ENCODE results near the gene EIF4EBP3. TPM values are rescaled to one million over a fixed set of nuclear protein-coding genes. Genes with fewer than 3 reads are reported as not detected.

Gene EIF4EBP3
- total RNA-seq, 1 donor from 2014 or later = 9.2 TPM

GRCh38 chr5:140548791-140549190 lies 1.3 kb downstream of the EIF4EBP3 start:
- Mint-ChIP-seq H3K27ac (peak overlapping the region; percentile 31), H3K4me1 (ENCODE audit: low read depth) (peaks cover 27% of the 10 kb centered on the region), H3K4me3 (ENCODE audit: low read depth) (no peak overlapping the region), H3K27me3 (ENCODE audit: low read depth) (no peaks in the 10 kb centered on the region), H3K36me3 (ENCODE audit: low read depth) (peaks cover 59% of the 10 kb centered on the region), H3K9me3 (no peaks in the 10 kb centered on the region)
- intact Hi-C loops (cut with micrococcal nuclease) = no loop called here
- no peak for DNase-seq (ENCODE audit: low spot score)

GRCh38 chr5:140549237-140550144 lies 2.0 kb downstream of the EIF4EBP3 start:
- H3K9me3 Mint-ChIP-seq = no peaks in the 10 kb centered on the region
- H3K27ac Mint-ChIP-seq = peak overlapping the region; percentile 42
- intact Hi-C loops (cut with micrococcal nuclease) = no loop called here
- peaks cover 57% of the 10 kb centered on the region for H3K36me3 Mint-ChIP-seq (ENCODE audit: low read depth)
- DNase-seq (ENCODE audit: low spot score) = no peak
- H3K27me3 Mint-ChIP-seq (ENCODE audit: low read depth) = no peaks in the 10 kb centered on the region
- H3K4me1 Mint-ChIP-seq (ENCODE audit: low read depth) = peaks cover 34% of the 10 kb centered on the region
- H3K4me3 Mint-ChIP-seq (ENCODE audit: low read depth) = peak overlapping the region; percentile 33

GRCh38 chr5:140550147-140551079 lies 3.0 kb downstream of the EIF4EBP3 start:
- intact Hi-C loops (cut with micrococcal nuclease) = no loop called here
- Mint-ChIP-seq H3K27me3 (ENCODE audit: low read depth) (no peaks in the 10 kb centered on the region), H3K36me3 (ENCODE audit: low read depth) (peaks cover 56% of the 10 kb centered on the region), H3K27ac (peak overlapping the region; percentile 34), H3K9me3 (no peaks in the 10 kb centered on the region), H3K4me1 (ENCODE audit: low read depth) (peaks cover 38% of the 10 kb centered on the region), H3K4me3 (ENCODE audit: low read depth) (no peak overlapping the region)
- DNase-seq (ENCODE audit: low spot score) = no peak

GRCh38 chr5:140551872-140552271 lies 4.4 kb downstream of the EIF4EBP3 start:
- DNase-seq (ENCODE audit: low spot score) = no peak
- intact Hi-C loops (cut with micrococcal nuclease) = no loop called here
- Mint-ChIP-seq H3K4me1 (ENCODE audit: low read depth) (peaks cover 51% of the 10 kb centered on the region), H3K9me3 (no peaks in the 10 kb centered on the region), H3K4me3 (ENCODE audit: low read depth) (no peak overlapping the region), H3K27ac (no peak overlapping the region), H3K36me3 (ENCODE audit: low read depth) (peaks cover 67% of the 10 kb centered on the region), H3K27me3 (ENCODE audit: low read depth) (no peaks in the 10 kb centered on the region)

GRCh38 chr5:140553657-140554056 lies 6.2 kb downstream of the EIF4EBP3 start:
- H3K4me1 Mint-ChIP-seq (ENCODE audit: low read depth) = peaks cover 51% of the 10 kb centered on the region
- H3K36me3 Mint-ChIP-seq (ENCODE audit: low read depth) = peaks cover 64% of the 10 kb centered on the region
- H3K27me3 Mint-ChIP-seq (ENCODE audit: low read depth) = no peaks in the 10 kb centered on the region
- intact Hi-C loops (cut with micrococcal nuclease) = loop anchor here (1.0 kb wide), 1 partner anchor 19 kb away; no protein-coding TSS in a partner anchor
- DNase-seq (ENCODE audit: low spot score) = no peak
- H3K4me3 Mint-ChIP-seq (ENCODE audit: low read depth) = peak overlapping the region; percentile 4
- H3K9me3 Mint-ChIP-seq = no peaks in the 10 kb centered on the region
- H3K27ac Mint-ChIP-seq = peak overlapping the region; percentile 92

- no peaks in the 10 kb centered on the region for H3K27me3 Mint-ChIP-seq (ENCODE audit: low read depth)
- peaks cover 49% of the 10 kb centered on the region for H3K4me1 Mint-ChIP-seq (ENCODE audit: low read depth)
- intact Hi-C loops (cut with micrococcal nuclease) = loop anchor here (1.0 kb wide), 1 partner anchor 20 kb away; no protein-coding TSS in a partner anchor
- H3K4me3 Mint-ChIP-seq (ENCODE audit: low read depth) = peak overlapping the region; percentile 40
- H3K27ac Mint-ChIP-seq = peak overlapping the region; percentile 92
- peaks cover 56% of the 10 kb centered on the region for H3K36me3 Mint-ChIP-seq (ENCODE audit: low read depth)
- no peaks in the 10 kb centered on the region for H3K9me3 Mint-ChIP-seq
- DNase-seq (ENCODE audit: low spot score) = no peak
Measured at GRCh38 chr5:140554454-140554853, 7.0 kb downstream of the EIF4EBP3 start.

GRCh38 chr5:140555747-140556312 lies 8.4 kb downstream of the EIF4EBP3 start:
- peak overlapping the region; percentile 73 for H3K27ac Mint-ChIP-seq
- H3K36me3 Mint-ChIP-seq (ENCODE audit: low read depth) = peaks cover 46% of the 10 kb centered on the region
- no peaks in the 10 kb centered on the region for H3K9me3 Mint-ChIP-seq
- DNase-seq (ENCODE audit: low spot score) = no peak
- H3K4me1 Mint-ChIP-seq (ENCODE audit: low read depth) = peaks cover 45% of the 10 kb centered on the region
- intact Hi-C loops (cut with micrococcal nuclease) = loop anchor here (1.0 to 2.0 kb wide), 3 partner anchors 8 to 155 kb away; partner anchors contain the start of genes APBB3, SLC35A4 and TMCO6
- no peaks in the 10 kb centered on the region for H3K27me3 Mint-ChIP-seq (ENCODE audit: low read depth)
- peak overlapping the region; percentile 83 for H3K4me3 Mint-ChIP-seq (ENCODE audit: low read depth)

GRCh38 chr5:140556438-140556837 lies 9.0 kb downstream of the EIF4EBP3 start:
- H3K27me3 Mint-ChIP-seq (ENCODE audit: low read depth) = no peaks in the 10 kb centered on the region
- H3K27ac Mint-ChIP-seq = peak overlapping the region; percentile 73
- intact Hi-C loops (cut with micrococcal nuclease) = loop anchor here (1.0 to 2.0 kb wide), 3 partner anchors 8 to 154 kb away; partner anchors contain the start of genes APBB3, SLC35A4 and TMCO6
- no peak for DNase-seq (ENCODE audit: low spot score)
- H3K4me3 Mint-ChIP-seq (ENCODE audit: low read depth) = peak overlapping the region; percentile 83
- peaks cover 43% of the 10 kb centered on the region for H3K36me3 Mint-ChIP-seq (ENCODE audit: low read depth)
- H3K4me1 Mint-ChIP-seq (ENCODE audit: low read depth) = peaks cover 42% of the 10 kb centered on the region
- no peaks in the 10 kb centered on the region for H3K9me3 Mint-ChIP-seq

GRCh38 chr5:140557136-140557805 lies 9.8 kb downstream of the EIF4EBP3 start, which contains the start of gene SRA1:
Gene SRA1, minus strand, starts transcription at chr5:140557473. Its CDS starts 21 bp downstream, at chr5:140557452.
- peak within 1 kb of the TSS; percentile 83 for H3K4me3 Mint-ChIP-seq (ENCODE audit: low read depth)
- H3K4me1 Mint-ChIP-seq (ENCODE audit: low read depth) = peaks cover 41% of the 10 kb centered on the region
- no peaks in the 10 kb centered on the region for H3K27me3 Mint-ChIP-seq (ENCODE audit: low read depth)
- peaks cover 41% of the 10 kb centered on the region for H3K36me3 Mint-ChIP-seq (ENCODE audit: low read depth)
- H3K9me3 Mint-ChIP-seq = no peaks in the 10 kb centered on the region
- peak; percentile 84 for DNase-seq (ENCODE audit: low spot score)
- H3K27ac Mint-ChIP-seq = peak within 1 kb of the TSS; percentile 82
- intact Hi-C loops (cut with micrococcal nuclease) = loop anchor here (1.0 to 2.0 kb wide), 3 partner anchors 10 to 154 kb away; partner anchors contain the start of genes EIF4EBP3 and TMCO6

- Mint-ChIP-seq H3K27me3 (ENCODE audit: low read depth) (no peaks in the 10 kb centered on the region), H3K9me3 (no peaks in the 10 kb centered on the region), H3K27ac (peak overlapping the region; percentile 82), H3K4me3 (ENCODE audit: low read depth) (peak overlapping the region; percentile 83), H3K36me3 (ENCODE audit: low read depth) (peaks cover 38% of the 10 kb centered on the region), H3K4me1 (ENCODE audit: low read depth) (peaks cover 41% of the 10 kb centered on the region)
- no peak for DNase-seq (ENCODE audit: low spot score)
- intact Hi-C loops (cut with micrococcal nuclease) = loop anchor here (1.0 to 2.0 kb wide), 3 partner anchors 11 to 153 kb away; partner anchors contain the start of genes EIF4EBP3 and TMCO6
Measured at GRCh38 chr5:140557965-140558364, 10.5 kb downstream of the EIF4EBP3 start.

GRCh38 chr5:140558542-140558941 lies 11.1 kb downstream of the EIF4EBP3 start:
- DNase-seq (ENCODE audit: low spot score) = no peak
- intact Hi-C loops (cut with micrococcal nuclease) = no loop called here
- H3K27me3 Mint-ChIP-seq (ENCODE audit: low read depth) = no peaks in the 10 kb centered on the region
- no peaks in the 10 kb centered on the region for H3K9me3 Mint-ChIP-seq
- H3K36me3 Mint-ChIP-seq (ENCODE audit: low read depth) = peaks cover 32% of the 10 kb centered on the region
- no peak overlapping the region for H3K27ac Mint-ChIP-seq
- peaks cover 36% of the 10 kb centered on the region for H3K4me1 Mint-ChIP-seq (ENCODE audit: low read depth)
- H3K4me3 Mint-ChIP-seq (ENCODE audit: low read depth) = no peak overlapping the region
